NCI-H2029 treated with DMSO at 0.1 percent for 48 hours (cell line): Measurements from ENCODE around the gene NFKBIB.
"Not testable (repeated sequence)": the region's sequence is repeated elsewhere in the genome, so short reads cannot be mapped to it uniquely, and the experiment has no call there.

Experiments
- DNase-seq: peaks from one replicate; lab custom pipeline; 2025; lab: John Stamatoyannopoulos, UW

NFKBIB gene

GRCh38 chr19:38875656-38876395 lies 23.9 kb upstream of the NFKBIB start:
- no peak for DNase-seq

GRCh38 chr19:38877781-38878574 lies 21.8 kb upstream of the NFKBIB start, which contains the start of gene RINL:
RINL (minus strand) TSS chr19:38878275; CDS start chr19:38876742, 1,533 bp downstream.
- peak; percentile 62 for DNase-seq

- DNase-seq, result no peak
Measured at GRCh38 chr19:38878575-38879399, 21.0 kb upstream of the NFKBIB start.

GRCh38 chr19:38879400-38879751 lies 20.4 kb upstream of the NFKBIB start:
- DNase-seq, result no peak

- no peak for DNase-seq
Measured at GRCh38 chr19:38880076-38880881, 19.5 kb upstream of the NFKBIB start.

GRCh38 chr19:38880882-38881609 lies 18.7 kb upstream of the NFKBIB start:
- no peak for DNase-seq

- no peak for DNase-seq
Measured at GRCh38 chr19:38883286-38883685, 16.5 kb upstream of the NFKBIB start.

- DNase-seq, result not testable (repeated sequence)
Measured at GRCh38 chr19:38884691-38885090, 15.1 kb upstream of the NFKBIB start.

GRCh38 chr19:38888876-38889275 lies 10.9 kb upstream of the NFKBIB start:
- DNase-seq, result no peak

GRCh38 chr19:38889803-38890202 lies 10.0 kb upstream of the NFKBIB start:
- DNase-seq, result no peak

- DNase-seq, result no peak
Measured at GRCh38 chr19:38890686-38891085, 9.1 kb upstream of the NFKBIB start.

- no peak for DNase-seq
Measured at GRCh38 chr19:38891771-38892170, 8.0 kb upstream of the NFKBIB start.

- peak; percentile 28 for DNase-seq
Measured at GRCh38 chr19:38892841-38893240, 6.9 kb upstream of the NFKBIB start.

- DNase-seq, result no peak
Measured at GRCh38 chr19:38893341-38893771, 6.4 kb upstream of the NFKBIB start.

- DNase-seq, result no peak
Measured at GRCh38 chr19:38894968-38895367, 4.8 kb upstream of the NFKBIB start.

GRCh38 chr19:38898788-38899446 lies 852 bp upstream of the NFKBIB start:
- no peak for DNase-seq

- DNase-seq, result no peak
Measured at GRCh38 chr19:38900202-38900629, 447 bp downstream of the NFKBIB start.

- DNase-seq, result no peak
Measured at GRCh38 chr19:38900743-38901190, 998 bp downstream of the NFKBIB start.

GRCh38 chr19:38901683-38902082 lies 1.9 kb downstream of the NFKBIB start:
- no peak for DNase-seq
